Measurements from ENCODE around the gene ENOSF1.

ENOSF1 gene

DNA sequence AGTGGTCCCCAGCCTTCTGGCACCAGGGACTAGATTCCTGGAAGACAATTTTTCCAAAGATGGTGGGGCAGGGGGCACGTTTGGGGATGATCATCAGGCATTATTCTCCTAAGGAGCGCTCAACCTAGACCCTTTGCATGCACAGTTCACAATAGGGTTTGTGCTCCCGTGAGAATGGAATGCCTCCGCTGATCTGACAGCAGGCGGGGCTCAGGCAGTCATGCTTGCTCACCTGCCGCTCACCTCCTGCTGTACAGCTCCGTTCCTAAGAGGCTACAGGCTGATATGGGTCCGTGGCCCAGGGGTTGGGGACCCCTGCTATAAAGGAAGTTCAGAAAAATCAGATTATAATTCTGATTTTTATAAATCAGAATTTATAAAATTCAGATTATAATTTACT, 77.3 kb downstream of the ENOSF1 start:
- no peak for DNase-seq (ENCODE audit: low read depth in 2 of 2)

DNA sequence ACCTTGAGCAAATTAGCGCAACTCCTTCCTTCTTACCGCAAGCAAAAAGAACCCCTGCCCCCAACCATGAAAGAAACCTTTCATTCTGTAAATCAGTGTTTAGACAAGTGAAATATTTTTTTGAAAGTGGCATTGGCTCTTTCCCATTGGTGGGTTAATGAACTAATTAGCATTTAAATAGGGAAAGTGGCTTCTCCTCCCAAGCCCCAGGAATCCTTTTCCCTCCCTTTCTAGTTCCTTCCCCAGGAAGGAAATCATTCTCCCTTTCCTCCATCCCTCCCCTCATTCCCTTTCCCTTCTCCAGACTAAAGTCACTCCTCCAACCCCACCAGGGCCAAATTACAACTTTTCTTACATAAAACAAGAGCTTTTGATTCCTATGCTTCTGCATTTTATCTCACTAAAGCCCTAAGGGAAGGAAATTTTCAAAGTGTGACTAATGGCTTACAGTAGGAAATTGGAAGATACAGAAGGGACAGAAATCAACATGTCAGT, 77.8 kb downstream of the ENOSF1 start:
- no peak for DNase-seq (ENCODE audit: low read depth in 2 of 2)

GRCh38 chr18:631560-631959, 80.9 kb downstream of the ENOSF1 start:
- DNase-seq (ENCODE audit: low read depth in 2 of 2) = no peak

DNA sequence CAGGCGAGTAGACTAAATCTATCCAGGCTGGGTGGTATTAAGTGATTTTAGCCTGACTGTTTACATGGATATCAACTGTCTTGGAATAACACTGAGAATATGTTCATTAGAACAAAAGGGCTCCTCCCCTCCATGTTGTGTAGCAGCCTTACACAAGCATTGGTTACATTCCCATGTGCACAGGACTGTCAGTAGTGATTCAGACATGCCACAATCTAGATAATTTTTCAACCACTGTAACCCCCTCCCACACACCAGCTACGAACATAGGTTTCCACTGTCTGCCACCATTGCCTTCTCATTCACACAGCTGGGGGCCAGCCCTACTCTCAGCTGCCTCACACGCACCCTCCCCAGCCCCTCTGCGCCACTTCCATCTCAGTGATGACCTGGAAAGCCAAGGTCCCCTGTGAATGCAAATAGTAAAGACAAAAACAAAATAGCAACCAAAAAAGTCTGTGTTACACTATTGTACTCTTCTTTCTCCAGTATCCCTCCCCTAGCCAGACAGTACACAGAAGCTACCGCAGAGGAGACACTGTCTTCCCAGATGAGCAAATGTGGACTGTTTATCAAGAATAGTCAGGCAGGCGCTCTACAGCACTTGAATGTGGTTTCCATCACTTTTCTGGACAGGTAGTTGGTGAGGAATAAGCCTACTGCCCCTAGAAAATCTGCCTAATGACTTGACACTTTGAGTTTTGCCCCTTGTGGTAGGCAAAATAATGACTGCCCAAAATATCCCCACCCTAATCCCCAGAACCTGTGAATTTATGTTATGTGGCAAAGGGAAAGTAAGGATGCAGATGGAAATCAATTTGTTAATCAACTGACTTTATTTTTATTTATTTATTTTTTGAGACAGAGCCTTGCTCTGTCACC, 82.9 kb downstream of the ENOSF1 start:
- DNase-seq (ENCODE audit: low read depth in 2 of 2) = no peak

DNA sequence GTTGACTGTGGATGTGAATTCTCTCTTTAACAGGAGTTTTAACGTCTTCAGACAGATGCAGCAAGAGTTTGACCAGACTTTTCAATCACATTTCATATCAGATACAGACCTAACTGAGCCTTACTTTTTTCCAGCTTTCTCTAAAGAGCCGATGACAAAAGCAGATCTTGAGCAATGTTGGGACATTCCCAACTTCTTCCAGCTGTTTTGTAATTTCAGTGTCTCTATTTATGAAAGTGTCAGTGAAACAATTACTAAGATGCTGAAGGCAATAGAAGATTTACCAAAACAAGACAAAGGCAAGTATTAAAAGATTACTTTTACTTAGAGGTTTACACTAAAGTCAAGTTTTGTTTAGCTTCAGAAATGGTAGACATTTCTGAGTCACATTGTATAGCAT, 85.2 kb downstream of the ENOSF1 start:
- no peak for DNase-seq (ENCODE audit: low read depth in 2 of 2)

DNA sequence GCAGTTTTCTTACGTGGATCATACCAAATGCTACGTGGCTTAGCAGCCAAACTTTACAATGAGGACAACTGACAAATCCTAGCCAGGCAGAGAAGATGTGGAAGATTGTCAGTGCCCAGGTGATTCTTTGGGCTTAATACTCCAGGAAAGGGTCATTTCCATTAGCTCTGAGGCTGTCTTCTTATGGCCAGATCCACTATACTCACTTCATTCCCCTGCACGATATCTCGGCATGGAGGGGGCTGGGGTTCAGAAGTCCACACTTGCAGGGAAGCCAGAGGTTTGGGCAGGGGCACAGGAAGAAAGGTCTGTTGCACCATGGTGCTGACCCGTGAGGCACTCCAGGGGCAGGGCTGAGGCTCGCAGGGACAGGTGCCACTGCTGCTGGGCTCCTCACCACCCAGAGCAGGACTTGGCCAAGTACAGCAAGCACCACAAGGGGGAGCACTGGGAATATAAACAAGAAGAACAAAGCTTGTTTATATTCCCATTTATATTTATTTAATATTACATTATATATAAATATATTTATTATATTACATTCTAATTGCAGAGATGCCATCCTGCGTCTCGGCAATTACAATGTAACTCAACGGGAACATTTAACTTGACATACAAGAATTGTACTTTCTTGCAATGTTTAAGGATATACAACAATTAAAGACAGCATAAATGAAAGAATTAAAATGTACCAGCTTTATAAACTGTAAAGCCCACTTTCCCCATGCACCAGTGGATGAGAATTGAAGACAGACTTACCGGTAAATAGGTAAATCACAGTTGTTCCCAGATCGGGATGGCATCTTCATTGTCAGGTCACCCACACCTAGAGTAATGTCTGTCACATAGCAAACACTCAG, 88.4 kb downstream of the ENOSF1 start:
- DNase-seq (ENCODE audit: low read depth in 2 of 2) = peak; percentile 43 to 55

DNA sequence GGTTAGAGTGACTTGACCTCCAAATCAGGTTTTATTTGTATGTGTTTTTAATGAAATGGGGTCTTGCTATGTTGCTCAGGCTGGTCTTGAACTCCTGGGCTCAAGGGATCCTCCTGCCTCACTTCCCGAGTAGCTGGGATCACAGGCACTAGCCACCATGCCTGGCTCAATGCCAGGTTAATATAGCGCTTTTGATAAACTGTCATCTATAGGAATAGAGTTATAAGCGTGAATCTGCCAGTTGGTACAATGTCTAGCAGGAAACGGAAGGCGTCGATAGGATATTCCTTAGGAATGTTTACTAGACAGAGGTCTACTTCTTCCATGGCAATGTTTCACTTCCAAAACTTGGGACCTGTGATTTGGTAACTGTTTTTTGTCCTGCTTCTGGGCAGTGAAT, 90.1 kb downstream of the ENOSF1 start:
- DNase-seq (ENCODE audit: low read depth in 2 of 2) = no peak

GRCh38 chr18:621291-622043, 91.0 kb downstream of the ENOSF1 start:
- DNase-seq (ENCODE audit: low read depth in 2 of 2) = no peak

All from stimulated activated CD4-positive, alpha-beta T cell treated with anti-CD3 and anti-CD28 coated beads, Interleukin-4, amount 100 ng/mL, for 48 hours (primary cell).